HCT116 (cell line): ENCODE measurements around the gene DOCK7. TPM values are rescaled to one million over a fixed set of nuclear protein-coding genes. Genes with fewer than 3 reads are reported as not detected.

Experiments
- ATAC-seq: fragments of 200-7000 bp; cut with Tn5 transposase; 2 replicates; pipeline ENCODE4 v1.9.1; 2020; ENCODE audit warnings: mild to moderate bottlenecking, moderate library complexity
- BruUV-seq: library from RNA; stranded (reverse); fragments of 400-500 nt; replicated peaks from 2 replicates; lab custom pipeline; 2021; lab: Mats Ljungman, UMichigan
- CTCF ChIA-PET: fragments of 300-600 bp; sonication (Branson Sonifier 250); formaldehyde crosslinking; loops from one replicate; lab custom pipeline; 2021; ENCODE audit warnings: antibody characterized with exemption; lab: Charles Lee
- POLR2A ChIA-PET: fragments of 300-600, 350-600 bp; sonication (Branson Sonifier 250); formaldehyde crosslinking; loops from one replicate; lab custom pipeline; 2021; ENCODE audit warnings: antibody characterized with exemption; lab: Charles Lee
- RAD21 ChIA-PET, 2 experiments: fragments of 300-600 bp; sonication (Branson Sonifier 250); formaldehyde crosslinking; loops; one replicate each; lab custom pipeline; 2023; ENCODE audit warnings: low total read pairs in 2 of 2; ENCODE audit not compliant: uncharacterized antibody in 2 of 2, unreplicated experiment in 2 of 2, low non-redundant PET in 1 of 2; lab: Charles Lee
- DNase-seq: peaks from one replicate; pipeline ENCODE4 v3.0.0-alpha.2; 2010; ENCODE audit warnings: low read depth, low spot score
- H2AFZ ChIP-seq: fragments of 200-600 bp; shearing (Covaris generic), sonication (generic); 2 replicates; pipeline ENCODE4 v1.6.1; 2017; ENCODE audit warnings: low read depth, mixed run types, mixed read lengths, antibody characterized with exemption, low read length; ENCODE audit not compliant: poor library complexity, severe bottlenecking
- H3K27ac ChIP-seq: 2 replicates; pipeline ENCODE4 v1.5.1; 2012; ENCODE audit warnings: low read depth, low read length
- H3K27me3 ChIP-seq: fragments of 200-600 bp; sonication (generic); 2 replicates; pipeline ENCODE4 v1.6.1; 2016; ENCODE audit warnings: mixed run types, low read length, mixed read lengths; ENCODE audit not compliant: insufficient read depth
- H3K36me3 ChIP-seq, 2 experiments: fragments of 200-500 bp in 1 of 2; fragments of 200-600 bp in 1 of 2; sonication (Bioruptor generic) in 1 of 2; sonication (generic) in 1 of 2; 2 replicates each; pipeline versions ENCODE4 v1.5.1 to v1.6.1; 2014 to 2016; ENCODE audit warnings: low read length in 2 of 2, inconsistent platforms in 1 of 2, mixed read lengths in 1 of 2, mixed run types in 1 of 2; ENCODE audit not compliant: insufficient read depth in 2 of 2, control insufficient read depth in 1 of 2
- H3K4me1 ChIP-seq, 2 experiments: fragments of 200-600 bp in 1 of 2; sonication (generic) in 1 of 2; 2 replicates each; pipeline versions ENCODE4 v1.5.1 to v1.6.1; 2012 to 2017; ENCODE audit warnings: low read length in 2 of 2, inconsistent platforms in 1 of 2, mild to moderate bottlenecking in 1 of 2, mixed read lengths in 1 of 2, mixed run types in 1 of 2, moderate library complexity in 1 of 2; ENCODE audit not compliant: insufficient read depth in 2 of 2, control insufficient read depth in 1 of 2
- H3K4me2 ChIP-seq: fragments of 200-600 bp; sonication (generic); 2 replicates; pipeline ENCODE4 v1.6.1; 2017; ENCODE audit warnings: mixed run types, low read length, mixed read lengths
- H3K4me3 ChIP-seq, 2 experiments: fragments of 200-600 bp in 1 of 2; sonication (generic) in 1 of 2; replicated peaks in 1 of 2; 2 replicates each; pipeline ENCODE4 v1.5.1; 2011 to 2016; ENCODE audit warnings: low read length in 2 of 2, control low read depth in 1 of 2, low read depth in 1 of 2, mild to moderate bottlenecking in 1 of 2, mixed read lengths in 1 of 2, mixed run types in 1 of 2
- H3K79me2 ChIP-seq: fragments of 200-600 bp; sonication (generic); 2 replicates; pipeline ENCODE4 v1.6.1; 2017; ENCODE audit warnings: mild to moderate bottlenecking, mixed run types, low read length, moderate library complexity, mixed read lengths; ENCODE audit not compliant: insufficient read depth
- H3K9ac ChIP-seq: fragments of 200-600 bp; sonication (generic); 2 replicates; pipeline ENCODE4 v1.6.1; 2016; ENCODE audit warnings: low read length, mixed read lengths
- H3K9me2 ChIP-seq: fragments of 200-600 bp; sonication (generic), shearing (Covaris generic); 2 replicates; pipeline ENCODE4 v1.6.1; 2017; ENCODE audit warnings: mixed run types, mild to moderate bottlenecking, moderate library complexity; ENCODE audit not compliant: insufficient read depth
- H3K9me3 ChIP-seq, 2 experiments: fragments of 200-500 bp in 1 of 2; fragments of 200-600 bp in 1 of 2; sonication (Bioruptor generic) in 1 of 2; sonication (generic) in 1 of 2; 2 replicates each; pipeline ENCODE4 v1.6.1; 2014 to 2017; ENCODE audit warnings: low read length in 2 of 2, mixed read lengths in 2 of 2, inconsistent platforms in 1 of 2, low read depth in 1 of 2, mild to moderate bottlenecking in 1 of 2, mixed run types in 1 of 2, moderate library complexity in 1 of 2; ENCODE audit not compliant: control insufficient read depth in 1 of 2, insufficient read depth in 1 of 2
- H4K20me1 ChIP-seq: fragments of 200-600 bp; sonication (generic), shearing (Covaris generic); 2 replicates; pipeline ENCODE4 v1.6.1; 2017; ENCODE audit warnings: mixed run types, mild to moderate bottlenecking, moderate library complexity; ENCODE audit not compliant: insufficient read depth
- CEBPB ChIP-seq: IDR thresholded peaks from 2 replicates; pipeline ENCODE4 v1.6.1; 2012; ENCODE audit warnings: low read depth
- EZH2phosphoT487 ChIP-seq: fragments of 200-600 bp; IDR thresholded peaks from 2 replicates; pipeline ENCODE4 v1.6.1; 2018; ENCODE audit warnings: antibody characterized with exemption, borderline replicate concordance
- JUND ChIP-seq: IDR thresholded peaks from 2 replicates; pipeline ENCODE4 v1.6.1; 2012
- RAD21 ChIP-seq: IDR thresholded peaks from 2 replicates; pipeline ENCODE4 v1.6.1; 2012; ENCODE audit warnings: low read depth, mild to moderate bottlenecking
- REST ChIP-seq: IDR thresholded peaks from 2 replicates; pipeline ENCODE4 v1.6.1; 2012; ENCODE audit warnings: low read depth
- ZBTB33 ChIP-seq: IDR thresholded peaks from 2 replicates; pipeline ENCODE4 v1.6.1; 2011; ENCODE audit warnings: mild to moderate bottlenecking, low read length, moderate library complexity; ENCODE audit not compliant: insufficient replicate concordance; ENCODE audit errors: extremely low read depth
- ZFX ChIP-seq: fragments of 450-650 bp; IDR thresholded peaks from 2 replicates; pipeline ENCODE4 v1.6.1; 2017
- ZNF274 ChIP-seq: fragments of 200-500 bp; sonication (Bioruptor generic); IDR thresholded peaks from 2 replicates; pipeline ENCODE4 v1.6.1; 2014; ENCODE audit warnings: mild to moderate bottlenecking, low read depth, low read length, inconsistent platforms
- intact Hi-C: fragments of 100-400 bp; cut with micrococcal nuclease; formaldehyde crosslinking; loops from 2 replicates; pipeline ENCODE4 v1.10.0; 2022
- total RNA-seq: library from RNA; stranded (reverse); gene quantifications from one replicate; pipeline ENCODE4 v1.2.1, GENCODE V29; 2021; ENCODE audit not compliant: unreplicated experiment

DOCK7 gene
- total RNA-seq, 1 experiment from 2014 or later, result 49.0 TPM

DNA sequence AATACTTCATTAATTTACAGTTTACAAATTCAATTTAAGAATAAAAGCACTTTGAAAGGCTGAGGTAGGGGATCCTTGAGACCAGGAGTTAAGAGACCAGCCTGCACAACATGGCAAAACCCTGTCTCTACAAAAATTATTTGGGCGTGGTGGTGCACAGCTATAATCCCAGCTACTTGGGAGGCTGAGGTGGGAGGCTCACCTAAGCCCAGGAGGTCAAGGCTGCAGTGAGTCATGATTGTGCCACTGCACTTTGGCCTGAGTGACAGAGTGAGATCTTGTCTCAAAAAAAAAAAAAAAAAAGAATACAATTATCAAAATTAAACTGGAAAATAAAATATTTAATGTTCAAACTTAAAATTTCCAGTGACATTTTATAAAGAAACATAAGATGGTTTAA is 179.2 kb downstream of the DOCK7 start:
- ChIA-PET POLR2A (no interaction called here), RAD21 (interaction anchor here in 1 of 2 experiments (1.4 kb wide), 1 partner anchor 237 kb away, joined by 9 read pairs; no protein-coding TSS in a partner anchor)
- Histone ChIP-seq H3K79me2 (no peaks in the 10 kb centered on the region), H4K20me1 (no peaks in the 10 kb centered on the region)
- intact Hi-C loops, result no loop called here
- TF ChIP-seq ZFX (no peak), RAD21 (no peak), CEBPB (no peak), EZH2phosphoT487 (no peak), ZBTB33 (no peak), REST (no peak), ZNF274 (no peak), JUND (no peak)
- TF ChIP-seq, all 23 proteins: peak for 0
- no peak for DNase-seq
- Histone ChIP-seq H3K9me2 (no peaks in the 10 kb centered on the region), H3K4me2 (no peak overlapping the region), H3K27me3 (no peaks in the 10 kb centered on the region), H3K9ac (no peak overlapping the region), H3K4me1 (no peaks in the 10 kb centered on the region), H2AFZ (no peak overlapping the region), H3K9me3 (no peaks in the 10 kb centered on the region), H3K27ac (no peak overlapping the region), H3K36me3 (no peaks in the 10 kb centered on the region), H3K4me3 (no peak overlapping the region)
- CTCF ChIA-PET, result interaction anchor here (1.4 to 2.3 kb wide), 2 partner anchors 238 to 302 kb away, joined by 3 to 43 read pairs; no protein-coding TSS in a partner anchor
- ATAC-seq, result no peak
- no TSS peak for BruUV-seq
